GM21381 (cell line): Measurements from ENCODE around the gene RSPO1.
"Not testable (repeated sequence)": the region's sequence is repeated elsewhere in the genome, so short reads cannot be mapped to it uniquely, and the experiment has no call there.

Experiments
- ATAC-seq: cut with Tn5 transposase; IDR thresholded peaks from one replicate; pipeline ENCODE4 v1.9.1; 2021; ENCODE audit warnings: mild to moderate bottlenecking, moderate library complexity; ENCODE audit not compliant: unreplicated experiment

Gene RSPO1

GRCh38 chr1:37622131-37622530 is 12.6 kb downstream of the RSPO1 start:
- no peak for ATAC-seq

GRCh38 chr1:37621326-37621870 is 13.3 kb downstream of the RSPO1 start:
- no peak for ATAC-seq

GRCh38 chr1:37620707-37621106 is 14.0 kb downstream of the RSPO1 start:
- ATAC-seq, result no peak

DNA sequence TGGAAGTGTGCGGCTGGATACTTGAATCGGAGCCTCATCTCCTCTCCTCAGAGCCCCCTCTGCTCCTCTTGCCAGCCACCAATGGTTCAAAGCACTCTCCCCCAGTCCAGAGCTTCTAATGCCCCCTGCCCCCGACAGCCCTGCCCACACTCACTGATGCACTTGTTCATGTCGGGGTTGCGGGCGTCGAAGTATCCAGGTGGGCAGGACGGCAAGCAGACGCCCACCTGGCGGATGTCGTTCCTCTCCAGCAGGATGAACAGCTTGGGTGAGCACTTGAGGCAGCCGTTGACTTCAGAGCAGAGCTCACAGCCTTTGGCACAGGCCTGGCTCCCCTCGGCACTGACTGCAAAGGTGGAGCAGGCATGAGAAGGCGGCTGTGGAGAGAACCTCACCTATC is 18.4 kb downstream of the RSPO1 start:
- ATAC-seq, result no peak

- ATAC-seq, result no peak
Observed at GRCh38 chr1:37614105-37614504, 20.6 kb downstream of the RSPO1 start.

DNA sequence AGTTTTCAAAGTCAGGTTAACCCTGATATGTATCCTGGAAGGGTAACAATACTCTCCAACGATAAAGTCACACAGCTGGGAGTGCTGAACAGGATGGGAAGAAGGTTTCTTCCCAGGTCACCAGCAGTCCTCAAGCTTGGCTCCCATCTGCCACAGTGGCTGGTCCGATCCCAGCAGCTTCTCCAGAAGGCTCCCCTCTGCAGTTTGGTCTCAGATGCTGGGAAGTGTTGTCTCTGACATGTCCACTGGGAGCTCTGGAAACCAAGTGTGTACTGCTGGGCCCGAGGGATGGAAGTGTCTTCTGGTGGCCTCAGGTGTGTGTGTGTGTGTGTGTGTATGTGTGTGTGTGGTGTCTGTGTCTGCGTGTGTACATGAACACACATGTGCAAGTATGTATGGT is 22.5 kb downstream of the RSPO1 start:
- no peak for ATAC-seq

DNA sequence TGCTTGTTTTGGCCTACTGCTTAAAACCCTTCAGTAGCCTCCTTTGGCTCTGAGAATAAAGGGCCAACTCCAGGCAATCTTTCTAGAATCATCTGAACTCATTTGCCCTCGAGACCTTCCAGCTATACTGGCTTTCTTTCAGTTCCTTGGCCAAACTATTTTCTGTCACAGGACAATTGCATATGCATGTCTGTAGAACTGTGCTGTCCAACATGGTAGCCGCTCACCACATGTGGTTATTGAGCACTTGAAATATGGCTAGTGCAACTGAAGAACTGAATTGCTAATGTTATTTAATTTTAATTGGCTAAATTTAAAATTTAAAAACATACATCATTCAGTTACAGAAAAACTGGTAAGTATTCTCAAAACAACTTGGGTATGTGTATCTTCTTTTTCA is 24.7 kb downstream of the RSPO1 start:
- no peak for ATAC-seq

GRCh38 chr1:37609002-37609401 is 25.7 kb downstream of the RSPO1 start:
- ATAC-seq, result no peak

GRCh38 chr1:37606481-37607263 is 28.0 kb downstream of the RSPO1 start:
- no peak for ATAC-seq

GRCh38 chr1:37605806-37606474 is 28.8 kb downstream of the RSPO1 start:
- no peak for ATAC-seq

DNA sequence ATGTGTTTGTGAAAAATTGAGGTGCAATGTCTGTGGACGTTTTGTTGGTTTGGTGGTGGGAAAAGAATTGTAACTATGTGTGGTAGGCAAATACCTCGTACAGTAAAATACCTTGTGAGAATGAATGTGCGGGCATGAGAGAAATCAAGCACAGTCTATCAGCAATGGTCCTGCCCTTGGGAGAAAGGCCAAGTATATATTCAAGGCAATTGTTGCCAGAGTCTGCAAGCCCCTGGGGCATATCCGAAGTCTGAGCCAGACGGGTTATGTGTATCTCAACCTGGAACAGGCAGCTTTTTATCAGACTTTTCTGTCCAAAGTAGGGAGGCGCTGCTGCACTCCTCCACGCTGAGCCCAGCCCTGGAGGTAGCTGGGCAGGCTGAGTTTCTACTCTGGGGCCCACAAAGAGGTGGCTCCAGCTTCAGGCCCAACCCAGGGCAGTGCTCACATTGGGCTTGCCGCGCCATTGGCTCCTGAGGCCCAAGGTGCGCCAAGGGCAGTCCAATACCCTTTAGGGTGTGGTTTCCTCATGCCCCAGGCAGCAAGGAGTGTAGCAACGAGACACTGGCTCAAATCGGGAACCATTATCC is 29.5 kb downstream of the RSPO1 start:
- ATAC-seq, result no peak

DNA sequence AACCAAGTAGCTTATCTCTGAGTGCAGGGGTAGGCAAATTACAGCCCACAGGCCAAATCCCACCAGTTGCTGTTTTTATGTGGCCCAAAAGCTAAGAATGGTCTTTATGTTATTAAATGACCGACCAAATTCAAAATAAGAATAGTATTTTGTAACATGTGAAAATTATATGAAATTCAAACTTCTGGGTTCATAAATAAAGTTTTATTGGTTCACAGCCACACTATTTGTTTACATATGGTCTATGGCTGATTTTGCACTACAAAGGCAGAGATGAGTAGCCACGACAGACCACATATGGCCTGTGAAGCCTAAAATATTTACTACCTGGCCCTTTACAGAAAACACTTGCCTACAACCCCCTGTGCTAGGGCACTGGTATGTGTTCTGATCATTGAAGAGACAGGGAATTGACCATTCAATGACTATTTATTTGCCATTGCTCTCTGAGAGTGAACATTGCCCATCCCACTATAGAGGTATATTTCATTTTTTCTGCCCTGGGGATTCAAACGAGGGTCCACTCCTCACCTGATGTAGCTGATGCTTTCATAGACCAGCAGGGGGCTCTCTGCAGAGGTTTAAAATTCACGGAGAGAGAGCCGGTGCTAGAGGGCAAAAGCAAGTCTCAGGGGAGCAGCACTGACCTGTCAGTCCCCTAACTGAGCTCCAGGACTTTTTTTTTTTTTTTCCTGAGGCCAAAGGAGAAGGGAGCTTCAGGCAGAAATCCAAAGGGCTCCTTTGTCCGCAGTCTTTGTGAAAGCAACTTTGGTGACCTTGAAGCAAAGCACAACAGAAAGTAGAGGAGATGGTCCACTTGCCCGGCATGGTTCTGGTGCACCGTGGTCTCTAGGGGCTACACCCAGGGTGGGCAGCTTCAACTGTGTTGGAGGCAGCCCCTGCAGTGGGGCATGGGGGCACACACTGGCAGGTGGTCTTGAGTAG is 31.7 kb downstream of the RSPO1 start:
- ATAC-seq, result no peak

- no peak for ATAC-seq
Observed at GRCh38 chr1:37601441-37601840, 33.3 kb downstream of the RSPO1 start.

- no peak for ATAC-seq
Observed at GRCh38 chr1:37599940-37600339, 34.8 kb downstream of the RSPO1 start.

GRCh38 chr1:37596182-37596667 is 38.5 kb downstream of the RSPO1 start:
- ATAC-seq, result no peak

GRCh38 chr1:37595440-37596181 is 39.1 kb downstream of the RSPO1 start, which contains the start of gene GNL2:
Gene GNL2, minus strand, starts transcription at chr1:37595937. Its CDS starts 115 bp downstream, at chr1:37595822.
- ATAC-seq, result peak; percentile 99

DNA sequence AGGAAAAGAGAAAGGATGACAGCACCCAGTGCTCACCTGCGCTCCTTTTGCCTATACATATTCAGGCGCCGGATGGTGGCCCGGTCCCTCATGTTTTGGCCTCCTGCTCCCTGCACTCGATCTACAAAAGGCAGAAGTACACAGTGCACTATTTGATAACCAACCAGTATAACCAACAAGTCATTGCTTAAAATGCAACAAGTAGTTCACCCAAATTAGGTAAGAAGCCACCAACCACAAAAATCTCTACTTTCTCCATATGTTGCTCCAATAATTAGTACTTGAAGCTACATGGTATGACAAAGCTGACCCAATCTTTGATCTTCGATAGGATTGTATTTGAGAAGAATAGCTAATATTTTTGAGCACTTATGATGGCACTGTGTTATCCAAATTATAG is 41.0 kb downstream of the RSPO1 start:
- no peak for ATAC-seq

DNA sequence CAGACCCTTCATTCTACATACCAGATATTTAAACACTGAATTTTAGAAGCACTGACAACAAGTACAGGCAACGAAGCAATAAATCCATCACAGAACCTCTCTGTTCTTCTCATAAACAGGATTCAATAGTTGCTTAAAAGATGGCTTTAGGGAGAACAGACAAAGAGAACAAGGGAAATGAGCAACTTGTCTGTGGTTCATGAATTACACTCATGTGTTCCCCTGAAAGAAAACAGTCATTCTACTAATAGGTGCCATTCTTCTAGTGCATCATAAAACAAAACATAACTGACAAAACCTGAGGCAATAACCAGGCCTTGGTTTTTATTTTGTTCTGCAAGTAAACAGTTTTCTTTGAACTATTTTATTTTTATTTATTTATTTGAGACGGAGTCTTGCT is 45.8 kb downstream of the RSPO1 start:
- no peak for ATAC-seq

DNA sequence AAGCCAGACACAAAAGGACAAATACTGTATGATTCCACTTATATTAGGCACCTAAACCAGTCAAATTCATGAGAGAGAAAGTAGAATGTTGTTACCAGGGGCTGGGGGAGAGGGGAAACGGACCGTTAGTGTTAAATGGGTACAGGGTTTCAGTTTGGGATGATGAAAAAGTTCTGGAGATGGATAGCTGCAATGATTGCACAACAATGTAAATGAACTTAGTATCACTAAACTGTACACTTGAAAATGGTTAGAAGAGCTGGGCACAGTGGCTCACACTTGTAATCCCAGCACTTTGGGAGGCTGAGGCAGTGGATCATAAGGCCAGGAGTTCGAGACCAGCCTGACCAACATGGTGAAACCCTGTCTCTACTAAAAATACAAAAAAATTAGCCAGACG is 50.1 kb downstream of the RSPO1 start:
- not testable (repeated sequence) for ATAC-seq

DNA sequence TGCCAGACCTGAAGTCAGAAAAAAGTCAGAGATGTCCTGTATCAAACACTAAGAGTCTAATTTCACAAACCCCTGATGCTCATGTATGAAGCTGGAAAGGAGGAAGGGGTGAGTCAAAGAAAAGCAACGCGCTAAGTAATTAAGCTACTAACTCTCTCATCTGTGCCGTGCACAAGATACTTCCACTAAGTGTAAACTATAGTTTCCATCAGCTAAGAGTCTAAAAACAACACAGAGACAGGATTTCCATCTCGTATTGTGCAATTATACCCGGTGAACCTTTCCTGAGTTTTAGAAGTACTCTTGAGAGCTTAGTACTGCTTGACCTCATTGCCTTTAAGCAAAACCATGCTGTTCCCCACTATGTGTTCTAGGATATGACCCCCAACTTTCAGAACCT is 59.0 kb downstream of the RSPO1 start:
- ATAC-seq, result no peak
